Measurements from ENCODE around the gene CACNA1H.

CACNA1H gene

DNA sequence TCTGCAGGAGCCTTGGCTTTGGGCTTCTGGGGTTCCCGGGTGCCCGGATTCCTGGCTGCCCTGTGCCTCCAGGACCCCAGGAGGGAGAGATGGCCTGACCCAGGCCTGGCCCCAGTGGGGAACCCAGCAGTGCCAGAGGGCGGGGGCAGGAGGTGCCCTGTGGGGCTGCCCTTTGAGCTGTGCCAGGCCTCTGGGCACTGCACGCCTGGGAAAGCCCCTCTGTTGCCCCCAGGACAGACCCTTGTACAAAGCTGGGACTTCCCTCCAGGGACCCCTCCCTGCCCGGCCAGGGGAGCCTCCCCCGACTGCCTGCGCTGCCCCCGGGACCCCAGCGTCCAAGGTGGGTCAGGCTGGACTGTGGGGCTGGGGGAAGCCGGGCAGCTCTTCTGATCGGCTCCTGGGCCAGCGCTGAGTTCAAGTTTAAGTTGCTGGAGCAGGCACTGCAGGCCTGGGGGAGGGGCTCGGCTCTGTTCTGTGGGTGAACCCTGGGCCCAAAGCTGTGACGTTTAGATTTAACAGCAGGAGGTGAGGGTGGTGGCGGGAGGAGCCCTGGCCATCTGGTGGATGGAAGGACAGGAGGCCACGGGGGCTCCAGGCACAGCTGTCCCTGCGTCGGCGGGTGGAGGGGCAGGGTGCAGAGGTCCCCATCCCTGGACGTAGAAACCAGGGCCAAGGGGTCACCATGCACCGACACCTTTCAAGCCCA lies 29.2 kb upstream of the CACNA1H start:
- no peak for DNase-seq

DNA sequence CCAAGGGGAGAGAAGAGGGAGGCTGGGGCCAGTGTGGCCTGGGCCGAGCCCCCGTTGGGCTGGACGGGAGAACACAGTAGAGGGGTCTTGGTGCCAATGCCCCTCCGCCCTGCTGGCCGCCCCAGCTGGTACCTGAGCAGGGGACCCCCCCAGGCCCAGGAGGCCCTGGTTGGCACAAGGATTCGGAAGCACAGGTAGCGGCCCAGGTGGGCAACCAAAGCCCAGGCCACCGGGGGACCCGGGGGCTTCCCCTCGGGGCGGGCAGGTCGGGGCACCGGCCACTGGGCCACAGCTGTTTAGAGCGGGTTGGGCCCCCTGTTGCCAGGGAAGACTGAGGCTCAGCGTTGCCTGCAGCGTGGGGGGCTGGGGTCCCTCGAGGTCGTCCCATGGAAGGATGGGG lies 28.6 kb upstream of the CACNA1H start:
- no peak for DNase-seq

DNA sequence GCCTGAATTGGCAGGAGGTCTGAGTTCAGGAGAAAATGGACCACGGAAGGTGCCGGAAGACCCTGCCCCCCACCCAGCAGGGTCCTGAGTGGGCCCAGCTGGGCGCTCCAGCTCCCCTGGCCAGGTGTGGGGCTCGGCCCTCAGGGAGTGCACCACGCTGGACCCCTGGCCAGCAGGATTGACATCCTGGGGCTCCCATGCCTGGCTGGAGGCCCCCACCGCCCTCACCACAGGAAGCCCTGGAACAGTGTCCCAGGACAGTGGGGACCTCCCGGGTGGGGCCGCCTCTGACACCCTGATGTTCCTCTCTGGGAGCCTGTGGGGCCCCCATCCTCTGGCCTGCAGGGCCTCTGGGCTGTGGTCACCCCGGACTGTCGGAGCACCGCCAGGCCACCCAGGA lies 28.1 kb upstream of the CACNA1H start:
- no peak for DNase-seq

DNA sequence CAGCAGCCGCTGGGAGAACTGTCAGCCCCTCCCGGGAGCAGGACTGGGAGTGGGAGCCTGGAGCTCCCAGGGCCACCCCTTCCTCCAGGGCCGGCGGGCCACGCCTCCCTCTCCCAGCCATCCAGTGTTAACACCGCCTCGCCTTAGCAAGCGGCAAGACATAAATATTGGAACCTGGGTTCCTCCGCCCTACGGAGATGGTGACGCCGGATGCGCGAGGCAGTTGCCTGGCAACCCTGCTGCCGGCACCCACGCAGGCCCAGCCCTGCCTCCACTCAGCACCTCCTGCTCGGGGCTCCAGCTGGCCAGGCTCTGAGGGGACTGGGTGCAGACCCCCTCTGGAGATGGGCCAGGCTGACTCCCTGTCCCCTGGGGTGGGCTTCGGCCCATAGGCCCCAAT lies 27.4 kb upstream of the CACNA1H start:
- no peak for DNase-seq

DNA sequence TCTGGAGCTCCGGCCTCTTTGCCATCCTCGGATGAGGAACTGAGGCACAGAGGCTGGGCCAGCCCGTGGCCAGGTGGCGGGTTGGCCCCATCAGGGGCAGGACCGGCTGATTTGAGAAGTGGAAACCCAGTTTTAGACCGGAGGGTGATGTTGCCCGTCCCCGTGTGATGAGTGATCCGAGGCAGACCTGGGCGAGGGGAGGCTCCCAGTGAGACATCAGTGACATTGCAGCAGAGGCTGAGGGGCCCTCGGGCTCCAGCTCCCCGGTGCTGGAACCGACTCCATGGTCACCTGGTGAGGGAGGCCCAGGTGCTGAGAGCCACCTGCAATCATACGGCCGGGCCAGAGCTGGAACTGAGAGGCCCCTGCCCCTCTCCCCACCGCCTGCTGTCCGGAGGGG lies 26.9 kb upstream of the CACNA1H start:
- DNase-seq: no peak

DNA sequence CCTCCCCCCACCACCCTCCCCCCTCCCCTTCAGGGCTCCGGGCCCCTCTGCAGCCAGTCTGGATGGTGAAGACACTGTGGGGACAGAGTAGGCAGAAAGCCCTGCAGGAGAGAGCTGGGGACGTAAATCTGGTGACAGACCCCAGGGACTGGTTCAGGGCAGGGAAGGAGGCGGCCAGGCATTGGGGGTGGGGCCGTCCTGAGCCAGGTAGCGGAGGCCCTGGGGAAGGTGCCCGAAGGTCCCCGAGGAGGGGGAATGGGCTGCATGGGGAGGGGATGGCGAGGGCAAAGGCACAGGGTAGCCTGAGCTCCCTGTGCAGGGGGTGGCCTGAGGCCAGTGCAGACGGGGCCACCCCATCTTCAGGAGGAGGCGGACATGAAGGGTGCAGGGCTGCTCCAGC lies 26.3 kb upstream of the CACNA1H start:
- no peak for DNase-seq

DNA sequence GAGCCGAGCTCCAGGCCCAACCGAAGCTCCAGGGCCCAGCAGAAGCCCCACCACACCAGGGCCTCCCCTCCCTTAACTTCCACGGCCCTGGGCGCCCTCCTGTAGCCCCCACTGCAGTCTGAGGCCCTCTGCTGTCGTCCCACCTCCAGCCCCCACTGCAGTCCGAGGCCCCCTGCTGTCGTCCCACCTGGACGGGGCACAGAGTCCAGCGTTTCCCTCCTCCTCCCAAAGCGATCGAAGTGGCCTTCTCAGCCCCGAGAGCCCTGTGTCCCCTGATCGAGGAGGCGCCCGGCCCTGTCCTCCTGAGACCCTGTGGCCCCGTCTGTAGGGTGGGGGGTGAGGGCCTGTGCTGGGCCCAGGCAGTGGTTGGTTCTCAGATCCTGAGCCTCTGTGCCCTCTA lies 25.8 kb upstream of the CACNA1H start:
- no peak for DNase-seq

DNA sequence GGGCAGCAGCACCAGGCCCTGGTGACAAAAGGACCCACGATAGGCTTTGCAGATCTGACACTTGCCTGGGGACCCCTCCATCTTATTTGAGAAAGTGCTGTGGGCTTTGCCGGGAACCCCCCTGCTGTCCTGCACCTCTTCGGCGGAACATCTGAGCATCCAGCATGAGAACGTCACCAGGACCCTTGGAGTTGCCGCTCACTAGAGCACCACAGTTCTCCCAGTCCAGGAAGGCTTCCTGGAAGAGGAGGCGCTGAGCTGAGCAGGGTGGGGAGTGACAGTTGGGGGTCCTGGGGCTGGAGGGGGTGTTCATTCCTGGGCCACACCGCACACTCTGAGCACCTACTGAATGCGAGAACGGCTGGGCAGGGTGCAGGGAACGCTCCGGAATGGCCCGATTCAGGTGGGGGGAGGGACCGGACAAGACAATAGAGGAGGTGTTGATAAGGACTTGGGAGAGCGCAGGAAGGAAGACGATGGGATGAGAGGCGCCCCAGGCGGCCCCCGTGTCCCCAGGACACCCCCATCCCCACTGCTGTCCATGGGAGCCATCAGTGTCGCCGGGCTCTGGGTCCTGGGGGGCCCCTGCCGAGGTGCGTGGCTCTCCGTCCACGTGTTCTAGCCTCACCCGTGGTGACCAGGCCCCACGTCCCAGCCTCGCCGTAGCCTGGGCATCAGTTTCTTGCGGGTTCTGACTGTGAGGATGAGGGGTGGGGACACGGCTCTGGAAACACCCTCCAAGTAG lies 24.8 kb upstream of the CACNA1H start:
- DNase-seq: no peak

DNA sequence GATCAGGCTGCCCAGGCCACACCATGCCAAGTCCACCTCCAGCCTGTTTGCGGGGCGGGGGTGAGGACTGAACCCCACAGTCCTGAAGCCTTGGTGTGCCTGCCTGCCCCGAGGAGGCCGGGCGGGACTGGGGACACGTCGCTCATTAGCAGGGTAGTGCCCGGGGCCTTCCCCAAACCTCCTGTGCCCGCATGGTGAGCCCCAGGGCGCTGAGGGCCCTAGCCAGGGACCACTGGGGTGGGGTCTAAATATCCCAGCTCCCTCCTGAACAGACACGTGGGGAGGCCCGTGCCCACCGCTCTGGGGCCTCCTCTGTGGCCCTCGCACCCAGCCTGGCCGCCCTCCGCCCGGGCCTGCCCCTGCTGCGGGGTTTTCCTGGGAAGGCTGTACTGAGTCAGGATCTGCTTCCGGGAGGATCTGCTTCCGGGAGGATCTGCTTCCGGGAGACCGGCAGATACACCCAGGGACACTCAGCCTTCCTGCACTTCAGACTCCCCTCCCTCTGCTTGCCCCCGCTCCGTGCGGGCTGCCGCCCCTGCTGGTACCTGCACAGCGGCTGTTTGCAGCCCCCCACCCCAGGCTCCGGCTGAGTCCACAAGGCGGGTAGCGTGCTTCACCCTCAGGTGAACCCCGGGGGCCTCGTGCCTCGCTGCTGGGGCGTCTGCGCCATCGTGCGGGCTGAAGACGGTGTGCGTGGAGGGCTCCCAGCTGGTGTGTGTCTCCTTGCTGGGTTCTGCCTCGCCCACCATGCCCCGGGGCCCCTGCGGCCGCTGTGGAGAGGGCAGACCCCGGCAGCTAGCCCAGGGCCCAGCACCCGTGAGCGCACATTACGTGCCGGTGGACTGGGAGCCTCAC lies 23.6 kb upstream of the CACNA1H start:
- no peak for DNase-seq

DNA sequence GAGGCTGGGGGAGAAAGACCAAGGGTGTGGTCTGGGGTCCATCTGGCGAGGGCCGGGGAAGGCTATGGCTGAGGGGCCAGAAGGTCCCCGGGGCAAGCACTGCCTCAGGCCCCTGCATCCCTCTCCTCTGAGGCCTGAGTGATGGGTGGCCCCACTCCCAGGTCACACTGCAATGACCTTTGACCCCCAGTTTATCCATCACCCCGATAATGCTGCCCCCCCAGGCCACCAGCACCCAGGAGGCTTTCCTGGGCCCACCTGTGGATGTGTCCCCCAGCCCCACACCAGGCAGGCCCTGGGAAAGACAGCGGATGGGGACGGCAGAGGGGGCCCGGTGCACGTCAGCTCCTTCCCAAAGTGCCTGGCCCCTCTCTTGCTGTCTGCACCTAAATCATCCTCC lies 22.5 kb upstream of the CACNA1H start:
- DNase-seq: no peak

DNA sequence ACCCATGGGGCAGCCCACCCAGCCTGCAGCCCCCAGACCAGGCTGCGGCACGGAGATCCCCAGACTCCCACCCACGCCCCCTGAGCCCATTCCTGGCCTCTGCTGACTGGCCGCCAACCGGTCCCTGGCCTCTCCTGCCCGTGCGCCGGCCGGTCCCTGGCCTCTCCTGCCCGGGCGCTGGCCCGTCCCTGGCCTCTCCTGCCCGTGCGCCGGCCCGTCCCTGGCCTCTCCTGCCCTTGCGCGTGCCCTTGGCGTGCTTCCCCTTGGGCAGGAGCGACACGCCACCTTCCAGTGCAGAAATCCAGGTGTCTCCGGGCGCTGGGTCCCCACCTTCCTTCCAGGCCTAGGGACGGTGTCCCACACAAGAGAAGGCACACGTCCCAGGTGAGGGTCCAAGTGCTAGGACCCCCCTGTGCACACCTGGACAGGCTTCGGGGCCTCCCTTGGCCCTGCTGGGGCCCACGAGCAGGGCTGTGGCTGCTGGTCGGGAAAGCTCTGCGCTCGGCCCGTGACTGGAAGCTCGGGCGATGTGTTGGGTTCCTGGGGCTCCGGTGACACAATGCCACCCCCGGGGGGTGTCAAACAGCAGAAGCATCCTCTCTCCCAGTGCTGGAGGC lies 21.4 kb upstream of the CACNA1H start:
- no peak for DNase-seq

DNA sequence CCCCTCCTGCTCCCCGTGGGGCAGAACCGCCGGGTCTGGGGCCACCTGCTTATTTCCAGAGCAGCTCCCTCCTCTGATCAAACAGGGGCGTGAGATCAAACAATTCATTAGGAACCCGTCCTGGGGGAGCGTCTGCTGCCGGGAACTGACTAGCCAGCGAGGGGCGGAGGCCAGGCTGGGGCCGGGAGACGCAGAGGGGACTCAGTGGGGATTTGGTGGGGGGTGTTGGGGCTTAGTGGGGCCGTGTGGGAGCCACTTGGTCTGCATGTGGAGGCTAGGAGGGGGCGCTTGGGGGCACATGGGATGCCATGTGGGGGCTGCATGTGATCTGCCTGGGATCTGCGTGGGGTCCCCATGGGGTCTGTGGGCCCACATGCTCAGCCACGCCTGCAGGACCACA lies 20.5 kb upstream of the CACNA1H start:
- DNase-seq: no peak

DNA sequence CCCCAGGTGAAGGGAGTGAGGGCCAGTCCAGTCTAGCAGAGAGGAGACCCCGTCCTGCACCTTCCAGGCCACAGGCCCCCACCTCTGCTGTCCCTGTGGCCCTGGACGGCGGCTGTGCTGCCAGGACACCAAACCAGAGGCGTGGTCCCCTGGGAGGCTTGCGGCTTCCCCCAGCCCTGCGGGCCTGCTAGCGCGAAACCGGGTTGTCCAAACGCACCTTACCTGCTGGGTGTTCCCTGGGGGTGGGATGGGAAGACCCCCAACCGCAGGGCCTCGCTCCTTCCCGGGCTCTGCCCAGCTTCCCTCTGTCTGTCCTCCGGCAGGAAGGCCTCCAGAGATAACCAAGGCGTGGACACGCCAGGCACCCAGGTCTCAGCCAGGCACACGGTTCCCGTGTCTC lies 19.6 kb upstream of the CACNA1H start:
- no peak for DNase-seq

DNA sequence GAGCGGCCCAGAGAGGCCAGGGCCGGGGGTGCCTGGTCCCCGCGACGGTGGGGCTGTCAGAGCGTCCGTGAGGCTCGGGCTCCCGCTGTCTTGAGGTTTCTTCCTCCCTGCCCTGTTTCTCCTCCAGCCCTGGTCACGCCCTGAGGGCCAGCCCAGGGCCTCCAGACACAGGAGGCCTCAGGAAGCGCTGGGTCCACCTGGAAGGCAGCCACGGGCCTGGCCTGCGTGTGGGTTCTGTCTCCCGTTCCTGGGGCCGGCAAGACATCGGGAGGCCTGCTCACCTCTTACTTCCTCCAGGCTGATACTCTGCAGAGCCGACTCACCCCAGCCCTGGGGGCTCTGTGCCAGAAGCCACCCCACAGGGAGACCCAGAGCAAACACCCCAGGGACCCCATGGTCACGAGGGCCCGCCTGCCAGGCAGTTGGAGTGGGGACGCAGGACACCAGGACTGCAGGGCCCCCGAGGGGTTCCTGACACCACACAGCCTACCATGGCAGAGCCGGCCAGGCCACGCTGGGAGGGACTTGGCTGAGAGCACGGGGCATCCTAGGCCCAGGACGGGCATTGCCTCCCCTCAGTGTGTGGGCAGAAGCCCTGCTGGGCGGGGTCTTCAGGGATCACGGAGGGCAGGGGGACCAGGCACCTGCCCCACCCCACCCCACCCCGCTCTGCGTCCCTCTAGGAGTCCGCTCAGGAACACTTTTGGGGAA lies 18.9 kb upstream of the CACNA1H start:
- no peak for DNase-seq

DNA sequence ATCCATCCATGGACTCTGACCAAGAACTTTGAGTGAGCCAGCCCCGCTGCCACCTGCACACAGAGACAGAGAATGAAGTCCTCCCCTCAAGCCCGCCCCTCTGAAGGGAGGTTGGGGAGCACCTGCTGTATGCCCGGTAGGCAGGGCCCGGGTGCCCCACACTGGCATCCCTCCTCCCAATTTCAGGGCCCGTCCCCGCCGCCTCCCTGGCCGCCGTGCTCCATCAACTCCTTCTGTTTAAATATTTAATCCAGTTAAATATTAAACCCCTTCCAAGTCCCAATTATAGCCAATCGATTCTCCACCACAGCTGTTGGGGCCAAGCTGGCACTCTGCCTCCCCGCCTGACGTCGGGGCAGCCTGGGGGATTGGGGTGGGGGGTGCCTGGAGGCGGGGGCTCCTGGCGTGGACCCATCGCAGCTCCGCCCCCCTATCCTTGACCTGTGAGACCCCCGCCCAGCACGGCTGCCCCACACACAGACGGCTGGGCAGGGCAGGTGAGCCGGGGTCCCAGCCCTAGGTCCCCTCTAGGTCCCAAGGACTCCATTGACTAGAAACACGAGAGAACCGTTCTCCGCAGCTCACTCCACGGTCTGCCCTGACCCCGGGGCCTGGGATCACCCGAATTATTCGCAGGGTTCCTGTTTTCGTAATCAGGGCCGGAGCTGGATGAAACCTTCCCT lies 18.0 kb upstream of the CACNA1H start:
- DNase-seq: no peak

DNA sequence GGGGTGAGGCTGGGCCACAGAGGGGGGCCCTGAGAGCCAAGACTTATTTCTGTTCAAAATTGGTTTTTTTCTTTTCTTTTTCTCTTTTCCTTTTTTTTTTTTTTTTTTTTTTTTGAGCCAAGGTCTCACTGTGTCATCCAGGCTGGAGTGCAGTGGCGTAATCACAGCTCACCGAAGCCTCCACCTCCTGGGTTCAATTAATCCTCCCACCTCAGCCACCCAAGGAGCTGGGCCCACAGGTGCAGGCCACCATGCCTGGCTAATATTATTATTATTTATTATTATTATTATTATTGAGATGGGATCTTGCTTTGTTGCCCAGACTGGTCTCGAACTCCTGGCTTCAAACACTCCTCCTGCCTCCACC lies 17.5 kb upstream of the CACNA1H start:
- DNase-seq: no peak

DNA sequence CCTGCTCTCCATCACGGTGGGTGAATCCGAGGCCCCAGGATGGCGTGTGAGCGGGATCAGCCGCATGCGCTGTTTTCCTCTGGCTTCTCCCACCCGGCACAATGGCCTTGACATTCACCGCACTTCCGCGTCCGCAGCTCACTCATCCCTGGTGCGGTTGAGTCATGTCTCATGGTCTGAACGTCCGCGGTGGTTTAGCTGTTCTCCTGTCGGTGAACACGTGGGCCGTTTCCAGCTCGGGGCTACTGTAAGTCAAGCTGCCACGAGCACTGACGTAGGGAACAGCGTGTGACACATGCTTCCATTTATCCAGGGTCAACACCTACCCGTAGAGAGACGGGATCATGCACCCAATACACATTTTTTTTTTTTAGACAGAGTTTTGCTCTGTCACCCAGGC lies 15.3 kb upstream of the CACNA1H start:
- no peak for DNase-seq

DNA sequence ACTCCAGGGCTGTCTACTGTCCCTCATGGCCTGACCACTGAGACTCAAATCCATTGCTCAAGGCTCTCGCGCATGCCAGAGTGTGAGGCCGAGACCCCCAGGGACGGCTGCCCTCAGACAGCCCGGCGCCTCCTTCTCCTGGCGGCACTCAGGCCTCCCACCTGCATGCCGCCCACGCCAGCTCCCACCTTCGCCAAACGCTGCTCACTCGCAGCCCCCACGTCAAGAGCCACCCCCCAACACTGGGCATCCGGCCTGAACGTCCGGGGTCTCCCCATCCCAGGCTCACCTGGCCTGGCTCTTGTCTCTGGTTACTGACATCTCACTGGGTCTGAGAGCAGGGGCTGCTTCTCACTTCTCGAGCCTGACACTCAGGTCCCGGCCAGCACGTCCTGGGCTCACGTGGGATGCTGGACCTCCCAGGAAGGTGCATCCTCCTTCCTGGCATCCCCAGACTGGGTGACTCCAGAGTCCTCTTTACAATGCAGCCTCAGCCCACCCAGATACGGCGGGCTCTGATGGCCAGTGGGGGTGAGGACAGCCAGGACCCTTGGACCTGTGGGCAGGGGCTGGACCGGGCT lies 12.2 kb upstream of the CACNA1H start:
- no peak for DNase-seq

DNA sequence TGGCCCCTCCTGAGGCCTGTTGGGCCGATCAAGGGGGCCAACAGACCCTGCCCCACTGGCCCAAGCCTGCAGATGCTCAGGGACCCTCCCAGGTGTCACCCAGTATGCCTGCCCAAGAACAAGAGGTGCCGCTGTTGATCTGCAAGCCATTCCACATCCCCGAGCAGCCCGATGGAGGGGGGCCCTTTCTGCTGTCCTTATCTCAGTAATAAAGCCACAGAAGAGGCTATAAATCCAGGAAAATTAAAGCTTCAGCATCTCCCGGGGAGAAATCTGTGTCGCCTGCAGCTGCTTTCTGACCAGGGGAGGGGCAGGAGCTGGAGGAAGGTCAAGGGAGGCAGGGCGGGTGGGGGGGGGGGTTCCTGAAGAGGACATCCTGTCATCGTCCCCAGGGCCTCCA lies 11.7 kb upstream of the CACNA1H start:
- no peak for DNase-seq

DNA sequence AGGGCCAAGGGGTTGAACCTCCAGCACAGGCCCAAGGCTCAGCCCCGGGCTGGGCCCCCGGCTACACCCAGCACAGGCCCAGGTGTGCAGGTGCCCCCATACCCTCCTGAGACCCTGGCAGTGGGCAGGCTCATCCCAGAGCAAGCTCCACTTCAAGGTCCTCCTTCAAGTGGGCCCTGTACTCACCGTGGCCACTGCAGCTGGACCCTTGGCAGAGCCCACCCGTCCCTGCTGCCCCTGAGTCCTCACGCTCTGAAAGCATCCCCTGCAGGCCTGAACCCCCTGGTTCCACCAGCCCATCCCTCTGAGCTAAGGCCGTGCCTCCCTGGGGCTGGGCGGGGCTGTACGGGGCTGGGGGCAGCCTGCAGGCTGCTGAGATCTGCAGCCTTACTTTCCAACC lies 11.2 kb upstream of the CACNA1H start:
- no peak for DNase-seq

DNA sequence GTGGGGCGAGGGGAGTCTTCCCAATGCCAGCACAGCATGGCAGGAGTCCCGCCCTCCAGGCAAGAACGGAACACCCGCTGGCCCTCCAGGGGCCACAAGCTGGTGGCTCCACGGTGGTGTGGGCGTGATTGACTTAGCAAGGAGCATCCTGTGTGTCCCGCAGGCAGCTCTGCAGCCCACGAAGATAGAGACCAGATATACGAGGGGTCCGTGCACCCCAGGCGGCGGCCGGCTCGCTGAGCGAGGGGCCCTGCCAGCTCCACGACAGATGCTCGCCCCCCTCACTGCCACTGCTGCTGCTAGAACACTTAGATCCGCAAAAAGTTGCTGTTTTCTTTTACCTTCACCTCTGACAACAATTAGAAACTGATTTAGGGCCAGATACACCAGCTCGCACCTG lies 10.0 kb upstream of the CACNA1H start:
- no peak for DNase-seq
